Uterus (tissue), 4 donors: ENCODE data around the gene DCAF6. TPM values are rescaled to one million over a fixed set of nuclear protein-coding genes. Genes with fewer than 3 reads are reported as not detected.

Source experiments
- DNase-seq, 2 donors: peaks; one replicate each; pipeline ENCODE4 v3.0.0-alpha.2; 2019 to 2020
- H3K27ac ChIP-seq, 2 donors: fragments of 200-600 bp; sonication (generic); 1 replicate in 1 of 2; 2 replicates in 1 of 2; pipeline ENCODE4 v1.5.1; 2016 to 2018
- H3K27me3 ChIP-seq, 2 donors: fragments of 200-600 bp; sonication (generic); one replicate each; pipeline ENCODE4 v1.5.1; 2018 to 2019; ENCODE audit warnings: control low read depth in 1 of 2
- H3K36me3 ChIP-seq, 2 donors: fragments of 200-600 bp; sonication (generic); one replicate each; pipeline ENCODE4 v1.5.1; 2019; ENCODE audit warnings: control low read depth in 1 of 2
- H3K4me1 ChIP-seq, 2 donors: fragments of 200-600 bp; sonication (generic); one replicate each; pipeline ENCODE4 v1.5.1; 2018 to 2019; ENCODE audit warnings: control low read depth in 1 of 2
- H3K4me3 ChIP-seq, 2 donors: fragments of 200-600 bp; sonication (generic); 1 replicate in 1 of 2; 2 replicates in 1 of 2; pipeline ENCODE4 v1.5.1; 2018 to 2019; ENCODE audit warnings: mild to moderate bottlenecking in 1 of 2
- H3K9me3 ChIP-seq, 2 donors: fragments of 200-600 bp; sonication (generic); one replicate each; pipeline ENCODE4 v1.5.1; 2019; ENCODE audit warnings: control low read depth in 1 of 2
- POLR2A ChIP-seq, 2 donors: fragments of 450-650 bp; IDR thresholded peaks; one replicate each; pipeline ENCODE4 v1.6.1; 2016; ENCODE audit warnings: antibody characterized with exemption in 2 of 2, mild to moderate bottlenecking in 1 of 2, moderate library complexity in 1 of 2
- intact Hi-C: fragments of 100-400 bp; cut with DNase I; formaldehyde crosslinking; loops from one replicate; pipeline ENCODE4 v1.15.1; 2023; ENCODE audit warnings: low total_unique reads
- total RNA-seq, 4 donors: library from RNA; depleted of rRNA in 3 of 4; stranded (reverse); fragments of >200 nt in 3 of 4; gene quantifications; one replicate each; pipeline versions ENCODE4 v1.1.0 to v1.2.4, GENCODE V29; 2014 to 2023
- TF ChIP-seq, protein P1 (sequence below), 4 experiments: fragments of 200-600 bp in 2 of 4; fragments of 450-650 bp in 2 of 4; sonication (generic) in 2 of 4; IDR thresholded peaks; one replicate each; pipeline ENCODE4 v1.5.1; 2016 to 2019; ENCODE audit warnings: antibody characterized with exemption in 4 of 4, mild to moderate bottlenecking in 2 of 4, moderate library complexity in 1 of 4
- donor health status: DM: yes; HTN: yes; CAD: no.

The DCAF6 gene
- total RNA-seq, 4 donors from 2014 or later, result 19.1 to 77.7 (median 44.9) TPM

DNA sequence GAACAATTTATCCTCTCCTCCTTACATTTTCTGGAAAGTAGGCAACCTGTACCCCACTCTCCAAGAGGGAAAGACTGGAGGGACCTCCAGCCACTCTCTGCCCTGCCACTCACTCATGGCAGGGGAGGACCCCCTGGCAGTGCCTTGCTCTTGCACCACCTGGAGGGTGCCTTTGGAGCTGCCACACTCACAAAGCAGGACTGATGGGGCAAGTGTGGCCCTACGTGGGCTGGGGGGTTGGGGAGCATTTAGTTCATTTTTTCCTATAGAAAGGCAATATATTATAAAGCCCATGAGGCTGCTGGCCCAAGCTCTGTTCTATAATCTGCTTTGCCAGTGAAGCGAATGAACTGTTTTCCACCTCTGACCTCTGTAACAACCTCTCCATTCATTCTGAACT is 150.0 kb downstream of the DCAF6 start:
- H3K4me1 ChIP-seq, result no peaks in the 10 kb centered on the region
- H3K27ac ChIP-seq, result peak overlapping the region; percentile 72 to 79
- intact Hi-C loops, result loop anchor here (10.0 kb wide), 1 partner anchor 48 kb away; the partner anchor contains the start of gene GPR161
- no peak for DNase-seq
- TF ChIP-seq, protein P1, sequence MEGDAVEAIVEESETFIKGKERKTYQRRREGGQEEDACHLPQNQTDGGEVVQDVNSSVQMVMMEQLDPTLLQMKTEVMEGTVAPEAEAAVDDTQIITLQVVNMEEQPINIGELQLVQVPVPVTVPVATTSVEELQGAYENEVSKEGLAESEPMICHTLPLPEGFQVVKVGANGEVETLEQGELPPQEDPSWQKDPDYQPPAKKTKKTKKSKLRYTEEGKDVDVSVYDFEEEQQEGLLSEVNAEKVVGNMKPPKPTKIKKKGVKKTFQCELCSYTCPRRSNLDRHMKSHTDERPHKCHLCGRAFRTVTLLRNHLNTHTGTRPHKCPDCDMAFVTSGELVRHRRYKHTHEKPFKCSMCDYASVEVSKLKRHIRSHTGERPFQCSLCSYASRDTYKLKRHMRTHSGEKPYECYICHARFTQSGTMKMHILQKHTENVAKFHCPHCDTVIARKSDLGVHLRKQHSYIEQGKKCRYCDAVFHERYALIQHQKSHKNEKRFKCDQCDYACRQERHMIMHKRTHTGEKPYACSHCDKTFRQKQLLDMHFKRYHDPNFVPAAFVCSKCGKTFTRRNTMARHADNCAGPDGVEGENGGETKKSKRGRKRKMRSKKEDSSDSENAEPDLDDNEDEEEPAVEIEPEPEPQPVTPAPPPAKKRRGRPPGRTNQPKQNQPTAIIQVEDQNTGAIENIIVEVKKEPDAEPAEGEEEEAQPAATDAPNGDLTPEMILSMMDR (IDR thresholded peaks at IDR 0.05), result no peak
- no peak for TF ChIP-seq POLR2A (IDR thresholded peaks at IDR 0.05)
- H3K36me3 ChIP-seq, result no peaks in the 10 kb centered on the region
- H3K4me3 ChIP-seq, result no peak overlapping the region
- no peaks in the 10 kb centered on the region for H3K9me3 ChIP-seq
- no peaks in the 10 kb centered on the region for H3K27me3 ChIP-seq

DNA sequence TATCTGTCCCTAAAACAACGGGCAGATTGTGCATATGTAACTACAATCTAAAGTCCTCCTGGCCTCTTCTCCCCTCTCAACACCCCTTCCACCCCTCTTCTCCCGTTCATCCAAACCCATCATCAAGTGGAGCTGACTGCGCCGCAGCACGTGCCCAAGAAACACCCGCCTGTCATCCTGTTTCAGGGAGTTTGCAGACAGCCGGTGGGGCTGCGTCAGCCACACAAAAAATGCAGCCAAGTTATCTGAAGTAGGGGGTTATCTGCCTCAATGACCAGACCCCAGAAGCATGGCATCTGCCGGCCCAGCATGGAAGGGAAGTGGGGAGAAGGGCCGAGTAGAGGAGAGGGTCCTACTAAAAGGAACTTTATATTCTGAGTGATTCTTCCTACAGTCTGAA is 151.2 kb downstream of the DCAF6 start:
- peak overlapping the region in 1 of 2 donors; percentile 79 for H3K27ac ChIP-seq
- H3K27me3 ChIP-seq, result no peaks in the 10 kb centered on the region
- no peak overlapping the region for H3K4me3 ChIP-seq
- H3K4me1 ChIP-seq, result peaks cover 0 to 6% of the 10 kb centered on the region in 2 donors
- DNase-seq, result no peak
- no peaks in the 10 kb centered on the region for H3K9me3 ChIP-seq
- TF ChIP-seq POLR2A (IDR thresholded peaks at IDR 0.05), result no peak
- TF ChIP-seq, protein P1 (IDR thresholded peaks at IDR 0.05), result no peak
- intact Hi-C loops, result loop anchor here (10.0 kb wide), 1 partner anchor 47 kb away; the partner anchor contains the start of gene GPR161
- H3K36me3 ChIP-seq, result no peaks in the 10 kb centered on the region

DNA sequence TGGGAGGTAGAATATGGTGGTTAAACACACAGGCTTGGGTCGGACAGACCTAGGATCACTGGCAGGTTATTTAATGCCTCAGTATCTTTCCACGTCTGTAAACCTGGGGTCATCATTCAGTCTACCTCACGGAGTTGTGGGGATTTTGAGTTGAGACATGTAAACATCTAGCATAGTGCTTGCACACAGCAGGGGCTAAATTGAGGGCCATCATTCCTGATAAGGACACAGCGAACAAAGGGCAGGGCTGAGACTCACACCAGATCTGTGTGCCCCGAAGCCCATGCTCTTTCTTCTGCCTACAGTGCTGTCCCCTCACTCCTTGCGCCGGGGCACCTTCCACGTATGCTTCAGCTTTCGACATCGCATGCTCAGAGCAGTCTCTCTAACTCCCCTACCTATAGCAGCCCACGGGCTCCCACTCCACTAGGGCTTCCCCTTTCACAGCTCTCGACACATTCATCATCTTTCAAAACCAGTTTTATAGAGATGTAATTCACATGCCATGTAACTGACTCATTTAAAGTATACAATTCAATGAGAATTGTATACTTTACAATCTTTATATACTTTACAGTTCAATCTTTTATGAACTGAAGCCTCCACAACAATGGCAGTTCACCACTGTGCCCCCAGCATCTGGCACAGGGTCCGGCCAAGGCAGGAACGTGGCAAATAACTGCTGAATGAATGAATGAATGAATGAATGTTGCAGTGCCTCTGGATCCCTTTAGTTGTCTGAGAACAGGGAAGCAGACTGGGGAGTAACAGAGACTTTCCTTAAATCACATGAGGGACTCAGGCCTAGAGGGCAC is 152.2 kb downstream of the DCAF6 start:
- Histone ChIP-seq H3K9me3 (no peaks in the 10 kb centered on the region), H3K27ac (peak overlapping the region; percentile 21 to 82), H3K36me3 (no peaks in the 10 kb centered on the region), H3K27me3 (no peaks in the 10 kb centered on the region), H3K4me1 (peaks cover 8% of the 10 kb centered on the region in 2 donors), H3K4me3 (no peak overlapping the region)
- TF ChIP-seq, protein P1 (IDR thresholded peaks at IDR 0.05), result no peak
- TF ChIP-seq POLR2A (IDR thresholded peaks at IDR 0.05), result no peak
- no peak for DNase-seq
- intact Hi-C loops, result loop anchor here (10.0 kb wide), 1 partner anchor 46 kb away; the partner anchor contains the start of gene GPR161

DNA sequence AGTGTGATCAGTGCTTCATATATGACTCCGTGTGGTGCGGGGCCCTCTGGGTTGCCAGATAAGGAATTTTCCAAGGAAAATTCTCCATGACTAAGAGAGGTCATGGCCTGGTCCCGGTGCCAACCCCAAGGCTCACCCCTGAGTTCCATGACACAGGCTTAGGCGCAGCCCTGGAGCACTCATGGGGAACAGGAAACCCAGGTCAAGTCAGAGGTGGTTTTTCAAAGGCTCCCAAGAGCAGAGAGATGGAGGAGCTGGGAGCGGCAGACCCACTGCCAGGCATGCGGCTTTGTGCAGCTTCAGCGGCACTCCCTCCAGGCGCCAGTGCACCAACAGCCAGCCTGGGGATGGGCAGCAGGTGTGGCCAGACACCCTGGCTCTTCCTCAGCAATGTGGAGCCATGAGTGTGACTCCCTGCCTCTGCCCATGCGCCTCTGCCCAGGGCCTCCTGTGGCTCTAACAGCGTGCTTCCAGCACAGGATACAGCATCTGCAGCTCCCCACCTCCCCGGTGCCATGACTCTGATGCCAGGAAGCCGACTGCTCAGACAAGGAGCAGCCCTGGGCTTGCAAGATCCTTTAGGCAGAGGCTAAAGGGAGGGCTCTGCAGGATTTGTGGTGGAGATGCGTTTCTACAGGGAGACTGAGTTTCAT is 153.0 kb downstream of the DCAF6 start:
- no peak overlapping the region for H3K4me3 ChIP-seq
- intact Hi-C loops, result loop anchor here (10.0 kb wide), 1 partner anchor 45 kb away; the partner anchor contains the start of gene GPR161
- H3K4me1 ChIP-seq, result peaks cover 8 to 9% of the 10 kb centered on the region in 2 donors
- H3K27ac ChIP-seq, result peak overlapping the region; percentile 82 to 89
- TF ChIP-seq, protein P1 (IDR thresholded peaks at IDR 0.05), result no peak
- TF ChIP-seq POLR2A (IDR thresholded peaks at IDR 0.05), result no peak
- H3K36me3 ChIP-seq, result no peaks in the 10 kb centered on the region
- no peaks in the 10 kb centered on the region for H3K9me3 ChIP-seq
- DNase-seq, result no peak
- no peaks in the 10 kb centered on the region for H3K27me3 ChIP-seq

DNA sequence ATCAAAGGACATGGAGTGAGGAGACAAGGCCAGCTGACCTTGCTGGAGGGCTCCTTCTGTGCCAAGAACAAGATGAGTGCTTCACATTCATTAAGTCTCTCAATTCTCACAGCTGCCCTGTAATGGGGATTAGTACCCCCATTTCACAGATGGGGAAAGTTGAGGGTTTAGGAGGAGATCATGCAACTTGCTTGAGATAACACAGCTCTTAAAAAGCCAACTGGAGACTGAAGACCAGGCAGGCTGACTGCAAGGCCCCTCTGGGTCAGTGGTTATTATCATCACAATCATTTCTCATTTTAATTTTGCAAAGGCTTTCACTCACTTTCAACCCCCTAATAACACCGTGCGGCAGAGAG is 153.5 kb downstream of the DCAF6 start:
- Histone ChIP-seq H3K4me3 (no peak overlapping the region), H3K9me3 (no peaks in the 10 kb centered on the region), H3K27ac (peak overlapping the region; percentile 82 to 89), H3K36me3 (no peaks in the 10 kb centered on the region), H3K27me3 (no peaks in the 10 kb centered on the region), H3K4me1 (peaks cover 8 to 9% of the 10 kb centered on the region in 2 donors)
- DNase-seq, result no peak
- TF ChIP-seq POLR2A (IDR thresholded peaks at IDR 0.05), result no peak
- TF ChIP-seq, protein P1 (IDR thresholded peaks at IDR 0.05), result no peak
- intact Hi-C loops, result loop anchor here (10.0 kb wide), 1 partner anchor 45 kb away; the partner anchor contains the start of gene GPR161
